Bronchial epithelial cell (primary cell): ENCODE results near the gene HNRNPM. TPM values are rescaled to one million over a fixed set of nuclear protein-coding genes. Genes with fewer than 3 reads are reported as not detected.
A peak's percentile ranks its signal among the peaks of the same experiment; 100 is the strongest.

ENCODE experiments used
- DNase-seq: peaks from one replicate; pipeline ENCODE4 v3.0.0-alpha.2; 2010; ENCODE audit warnings: low read depth
- FAIRE-seq: peaks from 2 replicates; lab custom pipeline; 2011; peaks lifted over from hg19 to GRCh38; lab: Jason Lieb, UNC
- H3K27me3 ChIP-seq: 2 replicates; pipeline ENCODE4 v1.5.1; 2011; ENCODE audit warnings: low read length; ENCODE audit not compliant: control insufficient read depth, insufficient read depth
- H3K36me3 ChIP-seq: 2 replicates; pipeline ENCODE4 v1.5.1; 2011; ENCODE audit warnings: low read length; ENCODE audit not compliant: control insufficient read depth, insufficient read depth
- H3K4me3 ChIP-seq: 2 replicates; pipeline ENCODE4 v1.5.1; 2011; ENCODE audit warnings: mild to moderate bottlenecking, low read depth, low read length, control low read depth
- CTCF ChIP-seq: IDR thresholded peaks from 2 replicates; pipeline ENCODE4 v1.5.1; 2011; ENCODE audit warnings: mild to moderate bottlenecking, moderate library complexity, low read length, control low read depth, inconsistent platforms; ENCODE audit not compliant: insufficient read depth, severe bottlenecking
- total RNA-seq: library from RNA; depleted of rRNA; stranded (reverse); fragments of >200 nt; gene quantifications from 2 replicates; pipeline ENCODE4 v1.2.1, GENCODE V29; 2014

Gene HNRNPM
- total RNA-seq, 1 donor from 2014 or later, result 53.4 TPM

DNA sequence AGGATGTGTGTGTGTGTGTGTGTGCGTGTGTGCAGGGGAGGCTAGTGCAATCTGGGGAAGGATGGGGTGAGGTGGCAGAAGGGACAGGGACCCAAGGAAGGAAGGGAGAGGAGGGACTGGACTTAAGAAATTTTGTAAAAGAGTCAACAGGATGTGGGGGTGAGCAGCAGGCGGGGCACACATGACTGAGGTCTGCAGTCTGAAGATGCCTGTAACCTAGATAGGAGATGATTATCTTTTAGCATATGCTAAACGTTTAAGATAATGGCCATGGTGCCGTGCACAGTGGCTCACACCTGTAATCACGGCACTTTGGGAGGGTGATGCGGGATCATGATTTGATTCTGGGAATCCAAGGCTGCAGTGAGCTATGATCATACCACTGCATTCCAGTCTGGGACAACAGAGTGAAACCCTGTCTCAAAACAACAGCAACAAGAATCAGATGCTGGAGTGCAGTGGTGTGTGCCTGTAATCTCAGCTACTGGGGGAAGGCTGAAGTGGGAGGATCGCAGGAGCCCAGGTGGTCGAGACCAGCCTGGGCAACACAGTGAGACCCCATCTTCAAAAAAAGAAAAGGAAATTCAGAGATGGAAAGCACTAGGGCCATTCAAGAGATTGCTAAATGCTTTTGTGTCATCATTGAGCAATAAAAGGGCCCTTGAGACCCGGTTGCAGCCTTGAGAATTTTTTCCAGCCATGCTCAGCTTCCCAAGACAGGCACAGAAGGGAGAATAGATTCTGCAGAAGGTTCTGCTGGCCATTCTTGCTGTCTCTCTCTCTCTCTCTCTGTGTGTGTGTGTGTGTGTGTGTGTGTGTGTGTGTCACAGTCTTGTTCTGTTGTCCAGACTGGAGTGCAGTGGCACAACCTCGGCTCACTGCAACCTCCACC, 73.0 kb downstream of the HNRNPM start:
- H3K36me3 ChIP-seq, result no peaks in the 10 kb centered on the region
- TF ChIP-seq CTCF, result no peak
- H3K4me3 ChIP-seq, result no peak overlapping the region
- DNase-seq (no peak), FAIRE-seq (no peak)
- no peaks in the 10 kb centered on the region for H3K27me3 ChIP-seq

DNA sequence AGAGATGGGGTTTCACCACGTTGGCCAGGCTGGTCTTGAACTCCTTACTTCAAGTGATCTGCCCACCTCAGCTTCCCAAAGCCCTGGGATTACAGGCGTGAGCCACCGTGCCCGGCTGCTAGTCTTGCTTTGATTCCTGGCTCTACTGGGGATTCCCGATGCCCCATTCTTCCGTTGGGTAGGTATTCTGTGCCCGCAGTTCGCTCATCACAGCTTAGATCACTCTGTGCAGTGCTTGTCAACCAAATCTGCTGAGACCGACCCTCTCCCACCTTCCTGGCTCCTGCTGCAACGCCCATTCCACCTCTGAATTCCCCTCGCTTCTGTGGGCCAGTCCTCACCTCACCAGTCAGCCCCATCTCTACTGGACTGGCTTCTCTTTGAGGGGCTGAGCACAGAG, 73.8 kb downstream of the HNRNPM start:
- H3K4me3 ChIP-seq, result no peak overlapping the region
- H3K27me3 ChIP-seq, result no peaks in the 10 kb centered on the region
- no peak for TF ChIP-seq CTCF
- no peak for FAIRE-seq
- no peaks in the 10 kb centered on the region for H3K36me3 ChIP-seq
- DNase-seq, result no peak

DNA sequence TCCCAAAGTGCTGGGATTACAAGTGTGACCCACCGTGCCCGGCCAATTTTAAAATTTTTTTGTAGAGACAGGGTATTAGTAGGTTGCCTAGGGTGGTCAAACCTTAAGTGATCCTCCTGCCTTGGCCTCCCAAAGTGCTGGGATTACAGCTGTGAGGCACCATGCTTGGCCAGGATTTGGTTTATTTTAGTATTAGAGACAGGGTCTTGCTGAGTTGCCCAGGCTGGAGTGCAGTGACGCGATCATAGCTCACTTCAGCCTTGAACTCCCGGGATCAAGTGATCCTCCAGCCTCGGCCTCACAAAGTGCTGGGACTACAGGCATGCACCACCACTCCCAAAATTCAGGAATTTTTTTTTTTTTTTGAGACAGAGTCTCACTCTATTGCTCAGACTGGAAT, 74.6 kb downstream of the HNRNPM start:
- FAIRE-seq (no peak), DNase-seq (no peak)
- no peak for TF ChIP-seq CTCF

GRCh38 chr19:8525401-8525684, 80.6 kb downstream of the HNRNPM start:
- DNase-seq (no peak), FAIRE-seq (no peak)
- no peak for TF ChIP-seq CTCF
- no peaks in the 10 kb centered on the region for H3K27me3 ChIP-seq
- no peaks in the 10 kb centered on the region for H3K36me3 ChIP-seq
- peak overlapping the region; percentile 38 for H3K4me3 ChIP-seq

More for the DNA sequence above, 74.6 kb downstream of the HNRNPM start:
- Histone ChIP-seq H3K27me3 (no peaks in the 10 kb centered on the region), H3K36me3 (no peaks in the 10 kb centered on the region), H3K4me3 (no peak overlapping the region)

DNA sequence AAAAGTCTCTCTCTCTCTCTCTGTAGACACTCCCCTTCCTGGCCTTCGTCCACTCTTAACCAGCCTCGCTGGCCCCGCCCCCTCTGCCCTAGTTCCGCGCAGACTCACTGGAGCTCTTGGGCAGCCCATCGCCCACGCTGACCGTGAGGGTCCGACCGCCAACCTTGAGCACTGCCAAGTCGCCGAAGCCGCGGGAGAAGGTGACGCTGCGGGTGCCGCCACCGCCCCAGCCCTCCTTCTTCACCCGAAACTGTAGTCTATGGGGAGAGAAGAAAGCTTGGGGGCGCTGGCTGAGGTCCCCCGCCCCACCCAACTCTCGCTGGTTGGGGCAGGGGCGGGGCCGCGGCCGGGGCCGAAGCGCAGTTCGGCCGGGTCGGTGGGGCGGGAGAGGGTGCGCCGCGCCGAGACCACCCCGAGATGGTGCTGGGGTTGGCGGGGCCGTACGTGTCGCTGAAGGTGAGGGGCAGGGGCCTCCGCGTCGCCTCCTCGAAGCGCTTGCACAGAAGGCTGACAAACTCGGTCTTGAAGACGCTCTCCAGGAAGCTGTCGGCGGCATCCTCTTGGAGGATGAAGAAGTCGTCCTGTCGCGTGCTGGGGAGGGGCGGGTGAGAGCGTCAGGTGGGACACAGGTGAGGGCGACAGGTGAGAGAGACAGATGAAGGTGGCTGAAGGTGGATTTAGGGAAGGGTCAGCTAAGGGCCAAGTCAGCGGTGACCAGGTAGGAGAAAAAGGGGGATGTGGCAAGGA, 81.7 kb downstream of the HNRNPM start:
- FAIRE-seq (no peak), DNase-seq (peak; percentile 72)
- TF ChIP-seq CTCF, result no peak
- no peaks in the 10 kb centered on the region for H3K27me3 ChIP-seq
- H3K4me3 ChIP-seq, result peak overlapping the region; percentile 65
- H3K36me3 ChIP-seq, result no peaks in the 10 kb centered on the region
